ENCODE results near the gene OXER1. TPM values are rescaled to one million over a fixed set of nuclear protein-coding genes. Genes with fewer than 3 reads are reported as not detected.
A peak's percentile ranks its signal among the peaks of the same experiment; 100 is the strongest.

OXER1 gene
- total and polyA plus RNA-seq, 3 experiments from 2014 or later, result 0.11 to 0.15 TPM; not detected in 1

DNA sequence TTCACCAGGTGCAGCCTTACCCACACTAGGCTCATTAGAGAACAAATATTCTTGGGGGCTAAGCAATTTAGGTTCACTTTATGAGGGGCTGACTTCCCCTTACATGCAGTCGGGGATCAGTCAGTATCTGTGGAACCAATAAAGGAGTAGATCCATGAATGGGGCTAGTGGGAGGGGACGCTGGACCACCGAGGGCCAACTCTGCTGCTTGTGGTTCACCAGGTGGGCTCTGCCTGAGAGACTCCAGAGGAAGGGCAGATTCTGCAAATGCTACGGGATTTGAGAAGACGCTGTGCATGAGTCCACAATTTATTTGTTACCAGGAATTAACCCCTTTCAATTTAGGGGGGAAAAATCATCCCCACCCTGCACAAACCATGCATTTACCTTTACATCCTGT lies 44.4 kb upstream of the OXER1 start:
- ChIA-PET POLR2A (no interaction called here), CTCF (no interaction called here)
- Histone ChIP-seq H3K36me3 (ENCODE audit: insufficient read depth, low read length) (no peaks in the 10 kb centered on the region), H3K27me3 (ENCODE audit: insufficient read depth, low read length, poor library complexity, severe bottlenecking) (no peaks in the 10 kb centered on the region), H3K9me3 (ENCODE audit: low read length) (no peaks in the 10 kb centered on the region), H3K27ac (ENCODE audit: low read depth, low read length) (no peak overlapping the region), H3K4me3 (ENCODE audit: low read length) (no peak overlapping the region), H3K4me1 (ENCODE audit: insufficient read depth, low read length) (peaks cover 4% of the 10 kb centered on the region)
- DNase-seq, result no peak
- Mint-ChIP-seq H3K36me3 (peaks cover 0 to 12% (median 0%) of the 10 kb centered on the region in 3 donors), H3K4me1 (peaks cover 17 to 28% (median 25%) of the 10 kb centered on the region in 3 donors), H3K9me3 (peaks cover 0 to 2% (median 0%) of the 10 kb centered on the region in 5 donors), H3K4me3 (peak overlapping the region in 4 of 7 donors; percentile 44 to 69 (median 62)), H3K27me3 (peaks cover 5 to 6% of the 10 kb centered on the region in 2 donors), H3K27ac (peak overlapping the region in 5 of 8 donors; percentile 53 to 82 (median 72))

GRCh38 chr2:42806786-42807185 lies 42.9 kb upstream of the OXER1 start:
- peaks cover 13 to 18% (median 18%) of the 10 kb centered on the region in 3 donors for H3K4me1 Mint-ChIP-seq
- Histone ChIP-seq H3K9me3 (ENCODE audit: low read length) (no peaks in the 10 kb centered on the region), H3K4me1 (ENCODE audit: insufficient read depth, low read length) (peaks cover 4% of the 10 kb centered on the region), H3K27me3 (ENCODE audit: insufficient read depth, low read length, poor library complexity, severe bottlenecking) (no peaks in the 10 kb centered on the region), H3K36me3 (ENCODE audit: insufficient read depth, low read length) (no peaks in the 10 kb centered on the region), H3K27ac (ENCODE audit: low read depth, low read length) (no peak overlapping the region), H3K4me3 (ENCODE audit: low read length) (no peak overlapping the region)
- peaks cover 9 to 18% of the 10 kb centered on the region in 2 donors for H3K27me3 Mint-ChIP-seq
- no peak overlapping the region for H3K27ac Mint-ChIP-seq
- peaks cover 0 to 12% (median 0%) of the 10 kb centered on the region in 3 donors for H3K36me3 Mint-ChIP-seq
- ChIA-PET POLR2A (no interaction called here), CTCF (no interaction called here)
- DNase-seq, result no peak
- H3K9me3 Mint-ChIP-seq, result peaks cover 0 to 2% (median 0%) of the 10 kb centered on the region in 5 donors
- peak overlapping the region in 1 of 7 donors; percentile 48 for H3K4me3 Mint-ChIP-seq

DNA sequence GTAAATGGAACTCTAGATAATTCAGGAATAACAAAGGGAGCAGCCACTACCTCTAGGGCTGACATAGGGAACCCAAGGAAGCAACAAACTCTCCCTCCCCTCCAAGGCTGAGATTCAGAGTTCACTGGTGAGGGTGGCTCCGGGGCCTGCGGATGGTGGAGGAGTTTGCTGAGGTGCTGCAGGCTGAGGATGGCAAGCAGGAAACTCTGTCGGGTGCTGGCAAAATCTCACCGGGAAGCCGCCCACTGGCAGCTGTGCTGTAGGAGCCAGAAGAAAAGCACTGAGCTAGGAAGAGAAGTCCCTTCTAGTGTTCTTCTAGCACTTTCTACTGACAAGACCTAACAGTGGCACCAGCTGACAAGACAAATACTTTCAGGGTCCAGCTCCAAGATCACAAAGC lies 41.0 kb upstream of the OXER1 start:
- H3K27me3 Mint-ChIP-seq, result peaks cover 8 to 23% of the 10 kb centered on the region in 2 donors
- H3K9me3 Mint-ChIP-seq, result no peaks in the 10 kb centered on the region
- Histone ChIP-seq H3K4me1 (ENCODE audit: insufficient read depth, low read length) (peaks cover 4% of the 10 kb centered on the region), H3K9me3 (ENCODE audit: low read length) (no peaks in the 10 kb centered on the region), H3K27me3 (ENCODE audit: insufficient read depth, low read length, poor library complexity, severe bottlenecking) (no peaks in the 10 kb centered on the region), H3K36me3 (ENCODE audit: insufficient read depth, low read length) (no peaks in the 10 kb centered on the region), H3K27ac (ENCODE audit: low read depth, low read length) (no peak overlapping the region), H3K4me3 (ENCODE audit: low read length) (no peak overlapping the region)
- ChIA-PET POLR2A (no interaction called here), CTCF (no interaction called here)
- peak overlapping the region in 1 of 7 donors; percentile 47 for H3K4me3 Mint-ChIP-seq
- peaks cover 0 to 2% (median 1%) of the 10 kb centered on the region in 3 donors for H3K36me3 Mint-ChIP-seq
- no peak for DNase-seq
- peaks cover 4 to 8% (median 7%) of the 10 kb centered on the region in 3 donors for H3K4me1 Mint-ChIP-seq
- H3K27ac Mint-ChIP-seq, result no peak overlapping the region

- no peaks in the 10 kb centered on the region for H3K9me3 Mint-ChIP-seq
- Histone ChIP-seq H3K27ac (ENCODE audit: low read depth, low read length) (no peak overlapping the region), H3K27me3 (ENCODE audit: insufficient read depth, low read length, poor library complexity, severe bottlenecking) (no peaks in the 10 kb centered on the region), H3K36me3 (ENCODE audit: insufficient read depth, low read length) (no peaks in the 10 kb centered on the region), H3K4me1 (ENCODE audit: insufficient read depth, low read length) (peaks cover 4% of the 10 kb centered on the region), H3K4me3 (ENCODE audit: low read length) (no peak overlapping the region), H3K9me3 (ENCODE audit: low read length) (no peaks in the 10 kb centered on the region)
- no peak for DNase-seq
- no peak overlapping the region for H3K4me3 Mint-ChIP-seq
- peaks cover 8 to 23% of the 10 kb centered on the region in 2 donors for H3K27me3 Mint-ChIP-seq
- H3K36me3 Mint-ChIP-seq, result peaks cover 0 to 1% (median 0%) of the 10 kb centered on the region in 3 donors
- peaks cover 4 to 5% (median 4%) of the 10 kb centered on the region in 3 donors for H3K4me1 Mint-ChIP-seq
- CTCF ChIA-PET, result no interaction called here
- H3K27ac Mint-ChIP-seq, result no peak overlapping the region
- POLR2A ChIA-PET, result no interaction called here
These were observed 40.4 kb upstream of the OXER1 start for GRCh38 chr2:42804338-42804737.

GRCh38 chr2:42802150-42802549 lies 38.2 kb upstream of the OXER1 start:
- H3K36me3 ChIP-seq (ENCODE audit: insufficient read depth, low read length), result no peaks in the 10 kb centered on the region
- H3K9me3 ChIP-seq (ENCODE audit: low read length), result no peaks in the 10 kb centered on the region
- H3K4me3 ChIP-seq (ENCODE audit: low read length), result no peak overlapping the region
- H3K27ac Mint-ChIP-seq, result no peak overlapping the region
- H3K27ac ChIP-seq (ENCODE audit: low read depth, low read length), result no peak overlapping the region
- H3K4me3 Mint-ChIP-seq, result no peak overlapping the region
- H3K4me1 ChIP-seq (ENCODE audit: insufficient read depth, low read length), result no peaks in the 10 kb centered on the region
- H3K27me3 ChIP-seq (ENCODE audit: insufficient read depth, low read length, poor library complexity, severe bottlenecking), result no peaks in the 10 kb centered on the region
- DNase-seq, result no peak
- ChIA-PET CTCF (no interaction called here), POLR2A (no interaction called here)
- no peaks in the 10 kb centered on the region for H3K4me1 Mint-ChIP-seq
- H3K36me3 Mint-ChIP-seq, result peaks cover 0 to 1% (median 0%) of the 10 kb centered on the region in 3 donors
- H3K9me3 Mint-ChIP-seq, result no peaks in the 10 kb centered on the region
- peaks cover 8 to 23% of the 10 kb centered on the region in 2 donors for H3K27me3 Mint-ChIP-seq

GRCh38 chr2:42801381-42801780 lies 37.4 kb upstream of the OXER1 start:
- Mint-ChIP-seq H3K27ac (no peak overlapping the region), H3K9me3 (no peaks in the 10 kb centered on the region), H3K4me1 (peaks cover 0 to 4% (median 0%) of the 10 kb centered on the region in 3 donors), H3K36me3 (peaks cover 0 to 1% (median 0%) of the 10 kb centered on the region in 3 donors), H3K4me3 (no peak overlapping the region), H3K27me3 (peaks cover 8 to 23% of the 10 kb centered on the region in 2 donors)
- Histone ChIP-seq H3K4me3 (ENCODE audit: low read length) (no peak overlapping the region), H3K4me1 (ENCODE audit: insufficient read depth, low read length) (no peaks in the 10 kb centered on the region), H3K27ac (ENCODE audit: low read depth, low read length) (no peak overlapping the region), H3K9me3 (ENCODE audit: low read length) (no peaks in the 10 kb centered on the region), H3K27me3 (ENCODE audit: insufficient read depth, low read length, poor library complexity, severe bottlenecking) (no peaks in the 10 kb centered on the region), H3K36me3 (ENCODE audit: insufficient read depth, low read length) (no peaks in the 10 kb centered on the region)
- DNase-seq, result no peak
- ChIA-PET POLR2A (interaction anchor here (1.7 kb wide), 1 partner anchor 9 kb away, joined by 6 read pairs; no protein-coding TSS in a partner anchor), CTCF (no interaction called here)

DNA sequence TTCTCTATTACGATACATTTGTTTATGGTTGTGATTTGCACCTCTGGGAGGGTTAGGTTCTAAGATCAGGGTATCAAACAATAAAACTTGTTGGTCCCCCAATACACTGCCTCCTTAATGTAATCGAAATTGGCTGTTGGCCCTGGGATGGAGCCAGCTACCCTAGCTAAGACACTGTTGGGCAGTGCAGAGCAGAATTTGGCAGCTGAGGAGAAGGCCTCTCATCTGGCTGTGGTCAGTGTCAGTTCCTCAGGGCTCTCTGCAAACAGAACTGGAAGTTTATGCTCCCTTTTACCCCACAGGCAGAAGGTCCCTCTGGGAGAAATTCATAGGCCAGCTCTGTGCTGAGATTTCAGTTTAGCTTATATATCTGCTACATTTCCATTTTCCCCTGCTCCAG lies 37.0 kb upstream of the OXER1 start:
- no peaks in the 10 kb centered on the region for H3K36me3 ChIP-seq (ENCODE audit: insufficient read depth, low read length)
- H3K27me3 ChIP-seq (ENCODE audit: insufficient read depth, low read length, poor library complexity, severe bottlenecking), result no peaks in the 10 kb centered on the region
- H3K27ac ChIP-seq (ENCODE audit: low read depth, low read length), result no peak overlapping the region
- ChIA-PET POLR2A (interaction anchor here (1.7 kb wide), 1 partner anchor 9 kb away, joined by 6 read pairs; no protein-coding TSS in a partner anchor), CTCF (no interaction called here)
- Mint-ChIP-seq H3K27ac (no peak overlapping the region), H3K4me1 (peaks cover 0 to 5% (median 0%) of the 10 kb centered on the region in 3 donors), H3K4me3 (no peak overlapping the region), H3K9me3 (no peaks in the 10 kb centered on the region), H3K36me3 (peaks cover 0 to 1% (median 0%) of the 10 kb centered on the region in 3 donors), H3K27me3 (peaks cover 8 to 23% of the 10 kb centered on the region in 2 donors)
- no peaks in the 10 kb centered on the region for H3K4me1 ChIP-seq (ENCODE audit: insufficient read depth, low read length)
- H3K9me3 ChIP-seq (ENCODE audit: low read length), result no peaks in the 10 kb centered on the region
- H3K4me3 ChIP-seq (ENCODE audit: low read length), result no peak overlapping the region
- DNase-seq, result no peak

DNA sequence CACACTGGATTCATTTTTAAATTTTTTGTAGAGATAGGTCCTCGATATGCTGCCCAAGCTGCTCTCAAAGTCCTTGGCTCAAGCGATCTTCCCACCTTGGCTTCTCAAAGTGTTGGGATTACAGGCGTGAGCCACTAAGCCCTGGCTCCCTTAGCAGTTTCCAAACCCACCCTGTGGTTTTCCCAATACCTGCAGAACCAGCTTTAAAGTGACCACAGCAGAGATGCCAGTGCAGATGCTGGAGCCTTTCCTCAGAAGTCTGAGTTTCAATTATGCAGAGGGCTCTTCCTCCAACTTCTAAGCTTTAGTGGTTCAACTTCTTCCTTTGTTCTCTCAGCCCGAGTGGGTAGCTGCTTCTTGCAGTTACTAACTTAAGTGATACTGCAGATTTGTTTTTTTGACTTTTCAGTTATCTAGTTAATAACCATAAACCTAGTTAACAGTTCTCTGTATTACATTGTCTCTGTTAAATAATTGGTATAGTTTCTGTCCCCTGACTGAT lies 36.6 kb upstream of the OXER1 start:
- Histone ChIP-seq H3K4me3 (ENCODE audit: low read length) (no peak overlapping the region), H3K36me3 (ENCODE audit: insufficient read depth, low read length) (no peaks in the 10 kb centered on the region), H3K27me3 (ENCODE audit: insufficient read depth, low read length, poor library complexity, severe bottlenecking) (no peaks in the 10 kb centered on the region), H3K9me3 (ENCODE audit: low read length) (no peaks in the 10 kb centered on the region), H3K27ac (ENCODE audit: low read depth, low read length) (no peak overlapping the region), H3K4me1 (ENCODE audit: insufficient read depth, low read length) (no peaks in the 10 kb centered on the region)
- peaks cover 8 to 23% of the 10 kb centered on the region in 2 donors for H3K27me3 Mint-ChIP-seq
- no peaks in the 10 kb centered on the region for H3K9me3 Mint-ChIP-seq
- POLR2A ChIA-PET, result interaction anchor here (1.7 kb wide), 1 partner anchor 10 kb away, joined by 6 read pairs; no protein-coding TSS in a partner anchor
- H3K27ac Mint-ChIP-seq, result peak overlapping the region in 1 of 8 donors; percentile 37
- H3K4me1 Mint-ChIP-seq, result peaks cover 0 to 5% (median 0%) of the 10 kb centered on the region in 3 donors
- DNase-seq, result no peak
- peaks cover 0 to 3% (median 0%) of the 10 kb centered on the region in 3 donors for H3K36me3 Mint-ChIP-seq
- H3K4me3 Mint-ChIP-seq, result no peak overlapping the region
- CTCF ChIA-PET, result no interaction called here
